HepG2 (cell line): ENCODE results near the gene ANAPC2. TPM values are rescaled to one million over a fixed set of nuclear protein-coding genes. Genes with fewer than 3 reads are reported as not detected.

Experiments
- ARID2 ChIP-seq: sonication (generic); formaldehyde crosslinking; IDR thresholded peaks from 2 replicates; pipeline ENCODE4 v1.8.1; 2022; ENCODE audit warnings: mild to moderate bottlenecking, missing genetic modification reagents, borderline replicate concordance
- ELF3 ChIP-seq: IDR thresholded peaks from 2 replicates; pipeline ENCODE4 v1.6.1; 2016; ENCODE audit warnings: missing genetic modification reagents, missing compliant biosample characterization
- GATA4 ChIP-seq: sonication (generic); IDR thresholded peaks from 2 replicates; pipeline ENCODE4 v1.6.1; 2016; ENCODE audit warnings: antibody characterized with exemption, low read depth, borderline replicate concordance
- GATAD2A ChIP-seq: IDR thresholded peaks from 2 replicates; pipeline ENCODE4 v1.6.1; 2016
- MED1 ChIP-seq: sonication (generic); formaldehyde crosslinking; IDR thresholded peaks from 2 replicates; pipeline ENCODE4 v1.4.0; 2020; ENCODE audit warnings: missing genetic modification reagents
- NFKB2 ChIP-seq: sonication (generic); formaldehyde crosslinking; IDR thresholded peaks from 2 replicates; pipeline ENCODE4 v1.4.0; 2020; ENCODE audit warnings: missing genetic modification reagents, borderline replicate concordance
- POLR2A ChIP-seq, 2 experiments: IDR thresholded peaks; 2 replicates each; pipeline ENCODE4 v1.6.1; 2011; ENCODE audit warnings: low read depth in 2 of 2, low read length in 2 of 2, mild to moderate bottlenecking in 1 of 2, moderate library complexity in 1 of 2; ENCODE audit not compliant: insufficient read depth in 1 of 2
- RAD21 ChIP-seq: fragments of 450-650 bp; formaldehyde crosslinking; IDR thresholded peaks from 2 replicates; pipeline ENCODE4 v1.5.0; 2020; ENCODE audit warnings: mild to moderate bottlenecking
- ZBTB8A ChIP-seq: sonication (generic); formaldehyde crosslinking; IDR thresholded peaks from 2 replicates; pipeline ENCODE4 v1.4.0; 2020; ENCODE audit warnings: mild to moderate bottlenecking, low read depth, missing genetic modification reagents, borderline replicate concordance
- ZFYVE20 ChIP-seq: sonication (generic); formaldehyde crosslinking; IDR thresholded peaks from 2 replicates; pipeline ENCODE4 v1.8.0; 2023; ENCODE audit warnings: low read depth, mild to moderate bottlenecking, moderate library complexity, missing genetic modification reagents, borderline replicate concordance
- ZMYM3 ChIP-seq: sonication (generic); formaldehyde crosslinking; IDR thresholded peaks from 2 replicates; pipeline ENCODE4 v1.5.1; 2020; ENCODE audit warnings: mild to moderate bottlenecking, missing genetic modification reagents
- ZNF501 ChIP-seq: sonication (generic); formaldehyde crosslinking; IDR thresholded peaks from 2 replicates; pipeline ENCODE4 v1.5.1; 2020; ENCODE audit warnings: mild to moderate bottlenecking, moderate library complexity, missing genetic modification reagents
- ZNF605 ChIP-seq: sonication (generic); formaldehyde crosslinking; IDR thresholded peaks from 2 replicates; pipeline ENCODE4 v1.8.0; 2022; ENCODE audit warnings: mild to moderate bottlenecking, missing genetic modification reagents
- ZNF747 ChIP-seq: sonication (generic); formaldehyde crosslinking; IDR thresholded peaks from 2 replicates; pipeline ENCODE4 v1.8.1; 2023; ENCODE audit warnings: missing genetic modification reagents, mild to moderate bottlenecking, borderline replicate concordance
- ZNF781 ChIP-seq: sonication (generic); formaldehyde crosslinking; IDR thresholded peaks from 2 replicates; pipeline ENCODE4 v1.5.1; 2020; ENCODE audit warnings: borderline replicate concordance, mild to moderate bottlenecking, missing genetic modification reagents; ENCODE audit errors: not compliant biosample characterization
- ZSCAN21 ChIP-seq: sonication (generic); formaldehyde crosslinking; IDR thresholded peaks from 2 replicates; pipeline ENCODE4 v1.8.0; 2022; ENCODE audit warnings: mild to moderate bottlenecking, missing genetic modification reagents, moderate library complexity, borderline replicate concordance
- polyA plus RNA-seq, 8 experiments: library from polyadenylated mRNA; depleted of rRNA in 3 of 8; stranded (reverse) in 7 of 8; unstranded in 1 of 8; fragments of >200 nt; fragmentation: Illumina TruSeq in 4 of 8; extraction: Trizol in 4 of 8; gene quantifications; 2 replicates each; pipeline versions ENCODE4 v1.2.1 to v1.2.3, GENCODE V29; 2011 to 2016; ENCODE audit warnings: low read depth in 4 of 8, missing spikeins in 1 of 8, mixed read lengths in 1 of 8; ENCODE audit not compliant: insufficient read depth in 1 of 8
- total RNA-seq, 5 experiments: library from RNA; depleted of rRNA; stranded (reverse); fragments of >200 nt; fragmentation: Illumina TruSeq; extraction: Trizol; gene quantifications; 2 replicates each; pipeline ENCODE4 v1.2.3, GENCODE V29; 2016; ENCODE audit warnings: low read depth in 1 of 5
- TF ChIP-seq, protein P1 (sequence below): sonication (generic); formaldehyde crosslinking; IDR thresholded peaks from 2 replicates; pipeline ENCODE4 v1.5.1; 2020; ENCODE audit warnings: mild to moderate bottlenecking, missing genetic modification reagents, borderline replicate concordance
- TF ChIP-seq, protein P2 (sequence below): sonication (generic); formaldehyde crosslinking; IDR thresholded peaks from 2 replicates; pipeline ENCODE4 v1.5.0; 2020; ENCODE audit warnings: missing genetic modification reagents
- TF ChIP-seq, protein P3 (sequence below): sonication (generic); formaldehyde crosslinking; IDR thresholded peaks from 2 replicates; pipeline ENCODE4 v1.8.1; 2022; ENCODE audit warnings: mild to moderate bottlenecking, missing genetic modification reagents
- TF ChIP-seq, protein P4 (sequence below): IDR thresholded peaks from 2 replicates; pipeline ENCODE4 v1.6.1; 2016
- TF ChIP-seq, protein P5 (sequence below): sonication (generic); formaldehyde crosslinking; IDR thresholded peaks from 2 replicates; pipeline ENCODE4 v1.4.0; 2020; ENCODE audit warnings: missing genetic modification reagents

Gene ANAPC2
- total and polyA plus RNA-seq, 2 of the 13 experiments (the other 11 are each of a cell fraction or from before 2014, with no cell fraction given): 12.3 to 15.4 TPM

DNA sequence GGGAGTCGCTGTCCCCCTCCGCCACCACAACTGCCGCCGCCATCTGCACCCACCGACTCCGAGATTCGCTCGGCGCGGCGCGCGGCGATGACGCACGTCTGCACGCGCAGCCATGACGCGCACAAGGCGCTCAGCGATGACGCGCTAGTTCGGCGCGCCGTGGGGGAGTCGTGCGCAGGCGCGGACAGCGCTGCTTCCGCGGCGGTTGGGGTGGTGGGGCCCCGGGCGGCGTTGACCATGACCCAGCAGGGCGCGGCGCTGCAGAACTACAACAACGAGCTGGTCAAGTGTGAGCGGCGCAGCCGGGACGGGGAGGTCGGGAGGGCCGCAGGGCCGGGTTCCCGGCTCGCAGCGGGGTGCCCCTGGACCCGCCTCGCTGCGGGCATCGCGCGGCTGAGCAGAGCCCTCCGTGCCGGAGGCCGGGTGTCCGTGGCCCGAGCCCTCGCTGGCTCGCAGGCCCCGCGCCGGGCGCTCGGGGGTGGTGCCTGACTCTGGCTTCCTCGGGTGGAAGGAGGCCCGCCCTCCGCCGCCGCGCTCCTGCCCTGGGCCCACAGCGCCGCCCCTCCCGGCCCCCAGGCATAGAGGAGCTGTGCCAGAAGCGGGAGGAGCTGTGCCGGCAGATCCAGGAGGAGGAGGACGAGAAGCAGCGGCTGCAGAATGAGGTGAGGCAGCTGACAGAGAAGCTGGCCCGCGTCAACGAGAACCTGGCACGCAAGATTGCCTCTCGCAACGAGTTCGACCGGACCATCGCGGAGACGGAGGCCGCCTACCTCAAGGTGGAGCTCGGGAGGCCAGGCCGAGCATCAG is at the start of gene ANAPC2, which contains the start of gene SSNA1 (continued):
- peak; percentile 80 for TF ChIP-seq MED1 (CRISPR knock-in tag)
- TF ChIP-seq NFKB2 (CRISPR knock-in tag): peak; percentile 71; the same call in 1 of the 2 replicates
- TF ChIP-seq, protein P1, sequence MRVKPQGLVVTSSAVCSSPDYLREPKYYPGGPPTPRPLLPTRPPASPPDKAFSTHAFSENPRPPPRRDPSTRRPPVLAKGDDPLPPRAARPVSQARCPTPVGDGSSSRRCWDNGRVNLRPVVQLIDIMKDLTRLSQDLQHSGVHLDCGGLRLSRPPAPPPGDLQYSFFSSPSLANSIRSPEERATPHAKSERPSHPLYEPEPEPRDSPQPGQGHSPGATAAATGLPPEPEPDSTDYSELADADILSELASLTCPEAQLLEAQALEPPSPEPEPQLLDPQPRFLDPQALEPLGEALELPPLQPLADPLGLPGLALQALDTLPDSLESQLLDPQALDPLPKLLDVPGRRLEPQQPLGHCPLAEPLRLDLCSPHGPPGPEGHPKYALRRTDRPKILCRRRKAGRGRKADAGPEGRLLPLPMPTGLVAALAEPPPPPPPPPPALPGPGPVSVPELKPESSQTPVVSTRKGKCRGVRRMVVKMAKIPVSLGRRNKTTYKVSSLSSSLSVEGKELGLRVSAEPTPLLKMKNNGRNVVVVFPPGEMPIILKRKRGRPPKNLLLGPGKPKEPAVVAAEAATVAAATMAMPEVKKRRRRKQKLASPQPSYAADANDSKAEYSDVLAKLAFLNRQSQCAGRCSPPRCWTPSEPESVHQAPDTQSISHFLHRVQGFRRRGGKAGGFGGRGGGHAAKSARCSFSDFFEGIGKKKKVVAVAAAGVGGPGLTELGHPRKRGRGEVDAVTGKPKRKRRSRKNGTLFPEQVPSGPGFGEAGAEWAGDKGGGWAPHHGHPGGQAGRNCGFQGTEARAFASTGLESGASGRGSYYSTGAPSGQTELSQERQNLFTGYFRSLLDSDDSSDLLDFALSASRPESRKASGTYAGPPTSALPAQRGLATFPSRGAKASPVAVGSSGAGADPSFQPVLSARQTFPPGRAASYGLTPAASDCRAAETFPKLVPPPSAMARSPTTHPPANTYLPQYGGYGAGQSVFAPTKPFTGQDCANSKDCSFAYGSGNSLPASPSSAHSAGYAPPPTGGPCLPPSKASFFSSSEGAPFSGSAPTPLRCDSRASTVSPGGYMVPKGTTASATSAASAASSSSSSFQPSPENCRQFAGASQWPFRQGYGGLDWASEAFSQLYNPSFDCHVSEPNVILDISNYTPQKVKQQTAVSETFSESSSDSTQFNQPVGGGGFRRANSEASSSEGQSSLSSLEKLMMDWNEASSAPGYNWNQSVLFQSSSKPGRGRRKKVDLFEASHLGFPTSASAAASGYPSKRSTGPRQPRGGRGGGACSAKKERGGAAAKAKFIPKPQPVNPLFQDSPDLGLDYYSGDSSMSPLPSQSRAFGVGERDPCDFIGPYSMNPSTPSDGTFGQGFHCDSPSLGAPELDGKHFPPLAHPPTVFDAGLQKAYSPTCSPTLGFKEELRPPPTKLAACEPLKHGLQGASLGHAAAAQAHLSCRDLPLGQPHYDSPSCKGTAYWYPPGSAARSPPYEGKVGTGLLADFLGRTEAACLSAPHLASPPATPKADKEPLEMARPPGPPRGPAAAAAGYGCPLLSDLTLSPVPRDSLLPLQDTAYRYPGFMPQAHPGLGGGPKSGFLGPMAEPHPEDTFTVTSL (CRISPR knock-in tag): no peak
- peak; percentile 49 for TF ChIP-seq GATAD2A (CRISPR knock-in tag)
- TF ChIP-seq POLR2A (IDR thresholded peaks at IDR 0.05; ENCODE audit: insufficient read depth in 1 of 2, low read depth in 2 of 2, low read length in 2 of 2): peak in 1 of 2 experiments; percentile 41; a peak in 1 of 4 replicates
- TF ChIP-seq, protein P2, sequence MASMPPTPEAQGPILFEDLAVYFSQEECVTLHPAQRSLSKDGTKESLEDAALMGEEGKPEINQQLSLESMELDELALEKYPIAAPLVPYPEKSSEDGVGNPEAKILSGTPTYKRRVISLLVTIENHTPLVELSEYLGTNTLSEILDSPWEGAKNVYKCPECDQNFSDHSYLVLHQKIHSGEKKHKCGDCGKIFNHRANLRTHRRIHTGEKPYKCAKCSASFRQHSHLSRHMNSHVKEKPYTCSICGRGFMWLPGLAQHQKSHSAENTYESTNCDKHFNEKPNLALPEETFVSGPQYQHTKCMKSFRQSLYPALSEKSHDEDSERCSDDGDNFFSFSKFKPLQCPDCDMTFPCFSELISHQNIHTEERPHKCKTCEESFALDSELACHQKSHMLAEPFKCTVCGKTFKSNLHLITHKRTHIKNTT (CRISPR knock-in tag): peak; percentile 84; the same call in 1 of the 2 replicates
- TF ChIP-seq ZNF747 (CRISPR knock-in tag): peak; percentile 59
- TF ChIP-seq ZSCAN21: peak; percentile 59; the same call in 1 of the 2 replicates
- TF ChIP-seq ZNF605: peak; percentile 79; the same call in 1 of the 2 replicates
- peak; percentile 25; the same call in 1 of the 2 replicates for TF ChIP-seq GATA4
- no peak for TF ChIP-seq ZBTB8A (CRISPR knock-in tag)
- TF ChIP-seq ZMYM3: no peak
- peak; percentile 70 for TF ChIP-seq ELF3 (CRISPR knock-in tag)
- TF ChIP-seq, protein P3, sequence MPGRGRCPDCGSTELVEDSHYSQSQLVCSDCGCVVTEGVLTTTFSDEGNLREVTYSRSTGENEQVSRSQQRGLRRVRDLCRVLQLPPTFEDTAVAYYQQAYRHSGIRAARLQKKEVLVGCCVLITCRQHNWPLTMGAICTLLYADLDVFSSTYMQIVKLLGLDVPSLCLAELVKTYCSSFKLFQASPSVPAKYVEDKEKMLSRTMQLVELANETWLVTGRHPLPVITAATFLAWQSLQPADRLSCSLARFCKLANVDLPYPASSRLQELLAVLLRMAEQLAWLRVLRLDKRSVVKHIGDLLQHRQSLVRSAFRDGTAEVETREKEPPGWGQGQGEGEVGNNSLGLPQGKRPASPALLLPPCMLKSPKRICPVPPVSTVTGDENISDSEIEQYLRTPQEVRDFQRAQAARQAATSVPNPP: peak; percentile 76; the same call in 1 of the 2 replicates
- 0 out of 2 replicates have a peak, but pooled peaks have one; percentile 64 for TF ChIP-seq ARID2 (CRISPR knock-in tag)
- TF ChIP-seq, protein P4, sequence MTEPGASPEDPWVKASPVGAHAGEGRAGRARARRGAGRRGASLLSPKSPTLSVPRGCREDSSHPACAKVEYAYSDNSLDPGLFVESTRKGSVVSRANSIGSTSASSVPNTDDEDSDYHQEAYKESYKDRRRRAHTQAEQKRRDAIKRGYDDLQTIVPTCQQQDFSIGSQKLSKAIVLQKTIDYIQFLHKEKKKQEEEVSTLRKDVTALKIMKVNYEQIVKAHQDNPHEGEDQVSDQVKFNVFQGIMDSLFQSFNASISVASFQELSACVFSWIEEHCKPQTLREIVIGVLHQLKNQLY (CRISPR knock-in tag): no peak
- TF ChIP-seq ZNF781: no peak
- TF ChIP-seq, protein P5, sequence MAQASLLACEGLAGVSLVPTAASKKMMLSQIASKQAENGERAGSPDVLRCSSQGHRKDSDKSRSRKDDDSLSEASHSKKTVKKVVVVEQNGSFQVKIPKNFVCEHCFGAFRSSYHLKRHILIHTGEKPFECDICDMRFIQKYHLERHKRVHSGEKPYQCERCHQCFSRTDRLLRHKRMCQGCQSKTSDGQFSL: peak; percentile 99
- no peak for TF ChIP-seq ZFYVE20 (CRISPR knock-in tag)
- TF ChIP-seq RAD21: peak; percentile 92
- no peak; the same call in 1 of the 2 replicates for TF ChIP-seq ZNF501 (CRISPR knock-in tag)
